HG03565 (cell line): Measurements from ENCODE around the gene SMIM36.
"Not testable (repeated sequence)": the region's sequence is repeated elsewhere in the genome, so short reads cannot be mapped to it uniquely, and the experiment has no call there.

Experiments used
- ATAC-seq: cut with Tn5 transposase; IDR thresholded peaks from one replicate; pipeline ENCODE4 v1.9.1; 2021; ENCODE audit warnings: mild to moderate bottlenecking, moderate library complexity; ENCODE audit not compliant: unreplicated experiment

The SMIM36 gene

DNA sequence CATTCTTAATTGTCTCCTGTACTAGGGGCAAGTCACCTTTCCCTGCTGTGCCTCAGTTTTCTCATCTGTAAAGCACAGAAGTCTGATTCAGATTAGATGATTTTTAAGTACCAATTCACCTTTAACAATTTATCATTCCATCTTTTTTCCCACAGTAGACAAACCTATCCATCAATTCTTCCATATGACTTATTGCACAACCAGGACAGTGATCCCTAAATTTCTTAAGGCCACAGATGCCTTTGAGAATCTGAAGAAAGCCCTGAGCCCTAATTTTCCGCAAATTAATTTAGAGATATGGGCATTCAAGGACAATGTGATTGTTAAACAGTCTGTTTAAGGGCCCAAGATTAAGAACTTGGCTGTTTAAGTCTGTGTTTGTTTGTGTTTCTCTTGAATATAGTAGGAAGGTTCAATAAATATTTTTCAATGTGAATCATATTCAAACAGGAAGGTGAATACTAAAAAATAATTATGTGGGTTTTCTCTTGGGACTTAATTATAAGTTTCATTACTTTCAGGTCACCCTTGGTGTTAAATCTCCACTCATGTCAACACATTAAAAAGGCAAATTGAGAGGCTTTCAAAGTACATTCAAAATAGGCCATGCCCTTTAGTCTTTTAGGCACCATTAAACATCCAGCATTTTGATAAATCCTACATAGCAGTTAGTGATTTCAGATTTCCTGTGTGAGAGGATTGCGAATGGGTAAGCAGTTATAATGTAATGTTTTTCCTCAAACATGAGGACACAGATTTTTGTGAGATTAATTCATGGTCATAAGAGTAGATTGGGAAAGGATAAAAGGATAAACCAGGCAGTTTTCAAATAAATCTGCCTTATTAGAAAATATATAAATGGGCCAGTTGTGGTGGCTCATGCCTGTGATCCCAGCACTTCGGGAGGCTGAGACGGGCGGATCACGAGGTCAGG is 54.7 kb downstream of the SMIM36 start:
- no peak for ATAC-seq

DNA sequence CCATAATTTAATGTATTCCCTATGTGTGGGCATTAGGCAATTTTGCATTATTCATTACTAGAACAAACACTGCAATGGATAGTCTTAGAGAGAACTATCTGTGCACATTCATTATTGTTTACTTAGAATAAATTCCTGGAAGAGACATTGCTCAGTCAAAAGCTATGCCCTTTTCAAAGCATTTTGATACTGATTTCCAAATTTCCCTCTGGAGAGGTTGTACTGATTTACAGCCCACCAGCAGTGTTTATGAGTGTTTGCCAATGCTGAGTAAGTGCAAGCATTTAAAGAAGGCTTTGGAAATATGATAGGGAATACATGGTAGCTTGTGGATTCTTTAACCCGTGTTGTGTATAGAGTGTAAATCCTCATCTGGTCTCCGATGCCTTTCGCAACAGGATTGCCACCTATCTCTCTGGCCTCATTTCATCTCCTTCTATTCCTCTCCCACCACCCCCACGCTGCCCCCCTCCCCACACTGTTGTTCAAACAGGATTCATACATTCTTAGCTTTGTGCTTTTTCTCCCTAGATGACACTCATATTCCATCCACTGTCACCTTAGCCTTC is 56.3 kb downstream of the SMIM36 start:
- no peak for ATAC-seq

- ATAC-seq: no peak
Measured at GRCh38 chr17:55453839-55454557, 57.3 kb downstream of the SMIM36 start.

GRCh38 chr17:55452139-55452790 is 59.0 kb downstream of the SMIM36 start:
- no peak for ATAC-seq

DNA sequence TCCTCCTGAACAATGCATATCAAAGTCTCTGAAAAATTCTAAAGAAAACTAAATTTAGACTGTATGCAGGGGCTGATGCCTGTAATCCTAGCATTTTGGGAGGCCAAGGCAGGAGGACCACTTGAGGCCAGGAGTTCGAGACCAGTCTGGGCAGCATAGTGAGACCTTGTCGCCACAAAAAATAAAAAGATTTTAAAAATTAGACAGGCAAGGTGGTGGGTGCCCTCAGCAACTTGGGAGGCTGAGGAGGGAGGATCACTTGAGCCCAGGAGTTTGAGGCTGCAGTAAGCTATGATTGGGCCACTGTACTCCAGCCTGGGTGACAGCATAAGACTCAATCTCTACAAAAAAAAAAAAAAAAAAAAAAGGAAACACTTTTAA is 59.5 kb downstream of the SMIM36 start:
- no peak for ATAC-seq

- ATAC-seq: no peak
Measured at GRCh38 chr17:55451203-55451641, 60.0 kb downstream of the SMIM36 start.

DNA sequence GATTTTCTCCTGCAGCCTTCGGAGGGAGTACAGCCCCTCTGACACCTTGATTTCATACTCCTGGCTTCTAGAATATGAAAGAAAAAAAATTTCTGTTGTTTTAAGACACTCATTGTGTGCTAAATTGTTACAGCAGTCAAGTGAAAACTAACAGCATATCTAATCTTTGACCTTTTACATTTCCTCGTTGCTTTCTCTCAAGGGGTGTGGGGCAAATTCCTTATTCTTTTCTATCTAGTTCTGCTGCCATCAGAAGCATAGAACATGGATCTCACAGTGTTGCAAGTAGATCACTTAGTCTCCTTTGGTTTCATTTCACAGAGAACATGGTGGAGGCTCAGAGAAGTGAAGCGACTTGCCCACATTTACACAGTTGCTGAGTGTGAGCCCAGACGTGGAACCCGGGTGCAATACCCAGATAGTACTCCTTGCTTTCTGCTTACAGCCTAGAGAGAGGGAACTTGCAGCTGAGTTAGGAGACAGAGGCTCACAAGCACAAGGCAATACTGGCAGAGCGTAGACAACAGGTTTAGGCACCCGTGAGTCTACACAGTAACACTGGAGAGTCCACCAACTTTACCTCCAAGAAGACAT is 60.9 kb downstream of the SMIM36 start:
- ATAC-seq: no peak

- ATAC-seq: no peak
Measured at GRCh38 chr17:55448681-55449080, 62.6 kb downstream of the SMIM36 start.

GRCh38 chr17:55446581-55447205 is 64.6 kb downstream of the SMIM36 start:
- no peak for ATAC-seq

GRCh38 chr17:55446004-55446403 is 65.2 kb downstream of the SMIM36 start:
- ATAC-seq: not testable (repeated sequence)

DNA sequence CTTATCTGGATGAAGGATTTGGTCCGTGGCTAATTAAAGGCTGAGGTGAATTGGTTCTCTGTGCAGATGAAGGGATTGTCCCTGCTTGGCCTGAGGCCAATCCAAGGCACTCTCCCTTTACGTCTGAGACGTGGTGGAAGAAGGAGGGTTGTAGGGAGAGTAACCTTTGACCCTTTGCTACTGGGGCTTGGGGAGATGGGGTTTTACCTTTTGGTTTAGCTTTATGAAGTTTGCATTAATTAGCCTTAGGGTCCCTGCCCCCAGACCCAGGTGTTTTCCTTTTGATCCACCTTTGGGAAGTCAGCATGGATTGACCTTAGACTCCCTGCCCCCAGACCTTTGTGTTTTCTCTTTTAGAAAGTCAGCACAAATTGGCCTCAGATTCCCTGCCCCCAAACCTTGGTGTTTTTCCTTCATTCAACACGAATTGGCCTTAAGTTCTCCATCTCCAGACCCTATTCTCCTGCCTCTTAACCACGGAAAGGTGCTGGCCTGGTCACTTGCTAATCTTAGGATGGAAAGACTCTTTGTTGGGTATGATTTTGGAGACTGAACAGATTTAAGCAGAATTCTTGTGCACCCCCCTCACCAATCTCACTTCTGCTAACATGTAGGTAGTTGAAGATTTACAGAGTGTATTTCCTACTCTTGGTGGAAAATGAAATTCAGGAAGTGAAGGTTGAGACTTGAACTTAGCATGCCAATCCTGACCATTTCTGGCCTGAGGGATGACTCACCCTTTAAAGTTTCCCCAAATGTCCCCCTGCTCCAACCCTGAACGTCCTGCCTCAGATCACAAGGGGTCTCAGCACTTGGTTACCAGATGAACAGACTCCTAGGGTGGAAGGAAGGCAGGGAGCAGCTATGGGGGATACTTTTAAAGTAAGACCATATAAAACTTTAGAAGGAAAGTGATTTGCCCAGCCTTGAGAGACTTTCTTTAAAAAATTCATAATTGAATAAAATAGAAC is 66.5 kb downstream of the SMIM36 start:
- peak; percentile 60 for ATAC-seq

DNA sequence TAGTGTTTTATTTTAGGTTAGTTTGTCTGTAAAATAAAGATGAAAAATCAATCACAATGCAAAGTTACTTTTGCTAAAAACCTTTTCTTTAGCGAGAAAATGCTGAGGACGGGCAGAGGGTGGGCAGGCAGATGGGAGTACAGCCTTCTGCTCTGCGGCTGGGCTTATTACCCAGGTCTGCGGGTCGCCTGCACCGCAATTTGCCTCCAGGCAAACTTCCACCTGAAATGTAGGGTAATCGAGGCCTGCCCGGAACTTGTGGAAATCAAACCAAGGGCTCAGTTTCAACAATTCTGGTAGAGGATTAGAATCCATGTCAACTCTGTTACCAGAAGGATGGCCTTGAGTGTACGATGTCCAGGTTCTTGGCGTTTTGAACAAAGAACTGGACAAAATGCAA is 67.3 kb downstream of the SMIM36 start:
- no peak for ATAC-seq

- ATAC-seq: no peak
Measured at GRCh38 chr17:55442953-55443683, 68.1 kb downstream of the SMIM36 start.

- no peak for ATAC-seq
Measured at GRCh38 chr17:55442462-55442861, 68.8 kb downstream of the SMIM36 start.

DNA sequence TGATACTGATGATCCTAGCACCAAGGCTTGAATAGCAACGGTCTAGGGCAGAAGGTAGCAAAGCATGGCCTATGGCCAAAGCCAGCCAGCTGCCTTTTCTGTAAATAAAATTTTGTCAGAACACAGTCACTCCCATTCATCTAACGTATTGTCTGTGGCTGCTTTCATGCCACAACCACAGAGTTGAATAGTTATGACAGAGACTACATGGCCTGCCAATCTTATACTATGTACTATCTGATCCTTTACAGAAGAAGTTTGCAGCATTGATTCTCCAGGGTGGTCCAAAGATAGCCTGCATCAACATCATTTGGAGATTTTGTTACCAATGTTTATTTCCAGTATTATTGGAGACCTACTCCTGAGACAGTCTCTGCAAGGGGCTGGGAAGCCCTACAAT is 69.7 kb downstream of the SMIM36 start:
- ATAC-seq: no peak

DNA sequence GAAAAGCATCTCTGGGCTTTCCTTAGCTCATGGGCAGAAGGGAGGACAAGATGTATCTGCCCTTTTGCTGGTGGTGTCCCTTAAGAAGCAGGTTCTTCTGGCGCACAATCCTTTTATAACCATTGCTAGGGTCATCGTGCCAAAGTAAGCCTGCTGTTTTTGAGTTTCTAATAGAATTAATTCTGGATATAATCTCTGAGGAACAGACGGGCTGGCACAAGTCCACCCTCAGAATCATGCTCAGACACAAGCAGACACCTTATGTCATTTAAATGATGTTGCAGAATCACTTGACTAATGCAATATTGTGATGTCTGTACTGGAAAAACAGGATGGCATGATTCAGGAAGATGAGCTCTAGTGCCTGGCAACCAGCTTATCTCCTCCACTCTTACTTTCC is 70.9 kb downstream of the SMIM36 start:
- no peak for ATAC-seq

DNA sequence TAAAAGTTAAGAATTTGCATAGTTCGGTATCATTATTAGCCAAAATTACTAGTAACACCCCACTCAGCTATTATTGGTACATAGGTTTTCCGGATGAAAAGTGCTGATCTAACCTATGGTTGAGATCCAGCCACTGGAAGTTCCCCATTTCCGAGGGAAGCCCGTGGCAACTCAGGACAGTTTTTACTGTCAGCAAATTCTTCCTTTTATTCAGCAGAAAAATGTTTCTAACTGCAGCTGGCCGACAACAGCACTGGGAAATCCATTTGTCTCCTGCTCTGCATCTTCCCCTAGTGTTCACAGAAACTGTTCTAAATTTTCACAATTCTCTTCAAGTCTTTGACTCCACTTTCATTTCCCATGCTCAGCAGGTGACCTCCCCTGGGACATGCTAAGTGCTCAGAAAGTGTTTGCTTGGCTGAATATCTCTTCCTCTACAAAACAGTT is 74.1 kb downstream of the SMIM36 start:
- ATAC-seq: peak; percentile 62
